K562 (cell line): ENCODE results near the gene ATP5F1A. TPM values are rescaled to one million over a fixed set of nuclear protein-coding genes. Genes with fewer than 3 reads are reported as not detected.

Experiments
- polyA plus RNA-seq, 8 experiments: library from polyadenylated mRNA; depleted of rRNA in 4 of 8; stranded (reverse) in 5 of 8; unstranded in 3 of 8; fragments of >200 nt; fragmentation: Nextera tagmentation in 2 of 8; fragmentation: Illumina TruSeq in 1 of 8; extraction: Ambion mirVana in 2 of 8; extraction: Trizol in 1 of 8; gene quantifications; 2 replicates each; pipeline versions ENCODE4 v1.2.1 to v1.2.3, GENCODE V29; 2011 to 2014; ENCODE audit warnings: inconsistent platforms in 1 of 8, missing spikeins in 1 of 8
- small RNA-seq: library from RNA; depleted of rRNA; stranded (forward); fragments of <200 nt; gene quantifications from one replicate; pipeline ENCODE3, GENCODE V24; 2014
- total RNA-seq, 7 experiments: library from RNA; depleted of rRNA in 6 of 7; stranded (reverse); fragments of >200 nt in 6 of 7; fragmentation: Illumina TruSeq in 2 of 7; extraction: Trizol in 2 of 7; gene quantifications; 2 replicates each; pipeline versions ENCODE4 v1.2.1 to v1.2.3, GENCODE V29; 2011 to 2021; ENCODE audit warnings: low replicate concordance in 1 of 7

ATP5F1A gene
- total and polyA plus RNA-seq, 9 of the 15 experiments (the other 6 are each of a cell fraction or from before 2014, with no cell fraction given) = 377 to 762 (median 490) TPM

Small RNA genes within 50 kb of the gene (small RNA-seq; reads per million reads assigned to genes)
- gene RNU6-1278P (not detected), gene RNY4P37 (0.26 reads per million)

Other genes with a start within 250 kb of the ATP5F1A start
- gene EPG5, start 131.0 kb downstream of the ATP5F1A start, total RNA-seq (2014; rRNA removed) = 4.0 and 5.1 TPM in 2 replicates
- 7.9 and 10.2 TPM in 2 replicates for gene EPG5, start 131.0 kb downstream of the ATP5F1A start, total RNA-seq (2014; rRNA removed; fragmentation: Illumina TruSeq; extraction: Trizol)
- gene EPG5, start 131.0 kb downstream of the ATP5F1A start, total RNA-seq (2015; rRNA removed; fragmentation: Illumina TruSeq; extraction: Trizol) = 5.8 and 7.6 TPM in 2 replicates
- 9.0 and 9.1 TPM in 2 replicates for gene EPG5, start 131.0 kb downstream of the ATP5F1A start, total RNA-seq (2021)
- 9.7 and 10.7 TPM in 2 replicates for gene EPG5, start 131.0 kb downstream of the ATP5F1A start, polyA plus RNA-seq (2011; rRNA removed)
- 5.2 and 5.8 TPM in 2 replicates for gene EPG5, start 131.0 kb downstream of the ATP5F1A start, polyA plus RNA-seq (2014; fragmentation: Illumina TruSeq; extraction: Trizol)
- gene EPG5, start 131.0 kb downstream of the ATP5F1A start, polyA plus RNA-seq (2014; fragmentation: Nextera tagmentation; extraction: Ambion mirVana) = 1 to 10 TPM; 1.3 to 1.4 TPM
- 4.1 and 6.4 TPM in 2 replicates for gene EPG5, start 131.0 kb downstream of the ATP5F1A start, polyA plus RNA-seq (2014; rRNA removed)
- gene PSTPIP2, start 26.0 kb downstream of the ATP5F1A start, total RNA-seq (2014; rRNA removed) = 17.0 and 21.2 TPM in 2 replicates
- gene PSTPIP2, start 26.0 kb downstream of the ATP5F1A start, total RNA-seq (2014; rRNA removed; fragmentation: Illumina TruSeq; extraction: Trizol) = 35.8 and 38.5 TPM in 2 replicates
- gene PSTPIP2, start 26.0 kb downstream of the ATP5F1A start, total RNA-seq (2015; rRNA removed; fragmentation: Illumina TruSeq; extraction: Trizol) = 26.8 and 29.3 TPM in 2 replicates
- gene PSTPIP2, start 26.0 kb downstream of the ATP5F1A start, total RNA-seq (2021) = 25.2 and 25.6 TPM in 2 replicates
- 25.5 and 33.6 TPM in 2 replicates for gene PSTPIP2, start 26.0 kb downstream of the ATP5F1A start, polyA plus RNA-seq (2011; rRNA removed)
- gene PSTPIP2, start 26.0 kb downstream of the ATP5F1A start, polyA plus RNA-seq (2014; fragmentation: Illumina TruSeq; extraction: Trizol) = 35.6 and 45.7 TPM in 2 replicates
- 10 to 100 TPM; 14.0 to 25.2 TPM for gene PSTPIP2, start 26.0 kb downstream of the ATP5F1A start, polyA plus RNA-seq (2014; fragmentation: Nextera tagmentation; extraction: Ambion mirVana)
- 27.1 and 33.4 TPM in 2 replicates for gene PSTPIP2, start 26.0 kb downstream of the ATP5F1A start, polyA plus RNA-seq (2014; rRNA removed)
- gene HAUS1, start 6.1 kb upstream of the ATP5F1A start, total RNA-seq (2014; rRNA removed) = 42.0 and 55.6 TPM in 2 replicates
- 70.0 and 81.9 TPM in 2 replicates for gene HAUS1, start 6.1 kb upstream of the ATP5F1A start, total RNA-seq (2014; rRNA removed; fragmentation: Illumina TruSeq; extraction: Trizol)
- gene HAUS1, start 6.1 kb upstream of the ATP5F1A start, total RNA-seq (2015; rRNA removed; fragmentation: Illumina TruSeq; extraction: Trizol) = 52.4 and 59.7 TPM in 2 replicates
- 45.6 and 51.1 TPM in 2 replicates for gene HAUS1, start 6.1 kb upstream of the ATP5F1A start, total RNA-seq (2021)
- gene HAUS1, start 6.1 kb upstream of the ATP5F1A start, polyA plus RNA-seq (2011; rRNA removed) = 63.4 and 76.3 TPM in 2 replicates
- 77.7 and 83.2 TPM in 2 replicates for gene HAUS1, start 6.1 kb upstream of the ATP5F1A start, polyA plus RNA-seq (2014; fragmentation: Illumina TruSeq; extraction: Trizol)
- gene HAUS1, start 6.1 kb upstream of the ATP5F1A start, polyA plus RNA-seq (2014; fragmentation: Nextera tagmentation; extraction: Ambion mirVana) = 100 to 1,000 TPM; 131 to 135 TPM
- 59.1 and 77.2 TPM in 2 replicates for gene HAUS1, start 6.1 kb upstream of the ATP5F1A start, polyA plus RNA-seq (2014; rRNA removed)